IMR-90 (cell line): ENCODE measurements around the gene BCL11A. TPM values are rescaled to one million over a fixed set of nuclear protein-coding genes. Genes with fewer than 3 reads are reported as not detected.

Experiments used
- ATAC-seq: fragments of 200-7000 bp; cut with Tn5 transposase; 2 replicates; pipeline ENCODE4 v1.9.1; 2020; ENCODE audit warnings: low read depth, mild to moderate bottlenecking, moderate library complexity
- BruUV-seq: library from RNA; stranded (reverse); fragments of 400-500 nt; replicated peaks from 2 replicates; lab custom pipeline; 2021; lab: Mats Ljungman, UMichigan
- CTCF ChIA-PET: fragments of 300-600 bp; formaldehyde crosslinking; extraction: SDS; loops from one replicate; lab custom pipeline; 2021; ENCODE audit warnings: antibody characterized with exemption; lab: Yijun Ruan, JAX
- POLR2A ChIA-PET: fragments of 300-600 bp; sonication (Branson Sonifier 250); formaldehyde crosslinking; loops from one replicate; lab custom pipeline; 2022; ENCODE audit warnings: antibody characterized with exemption; ENCODE audit not compliant: unreplicated experiment; lab: Charles Lee
- DNase-seq: peaks from one replicate; pipeline ENCODE4 v3.0.0; 2013
- H2AFZ ChIP-seq: replicated peaks from 2 replicates; pipeline ENCODE3; 2013; ENCODE audit warnings: low read length, mild to moderate bottlenecking; ENCODE audit not compliant: poor library complexity
- H2AK5ac ChIP-seq: 2 replicates; pipeline ENCODE4 v1.6.1; 2013; ENCODE audit warnings: low read depth, low read length, inconsistent platforms
- H2AK9ac ChIP-seq: replicated peaks from 2 replicates; pipeline ENCODE3; 2013; ENCODE audit warnings: mild to moderate bottlenecking, low read depth, low read length, moderate library complexity; ENCODE audit not compliant: poor library complexity
- H2BK120ac ChIP-seq: 2 replicates; pipeline ENCODE4 v1.6.1; 2013; ENCODE audit warnings: low read depth, low read length, inconsistent platforms
- H2BK15ac ChIP-seq: 3 replicates; pipeline ENCODE4 v1.6.1; 2013; ENCODE audit warnings: low read depth, low read length, inconsistent platforms
- H2BK20ac ChIP-seq: 2 replicates; pipeline ENCODE4 v1.6.1; 2013; ENCODE audit warnings: low read depth, mild to moderate bottlenecking, inconsistent platforms, low read length, moderate library complexity
- H2BK5ac ChIP-seq: 2 replicates; pipeline ENCODE4 v1.6.1; 2013; ENCODE audit warnings: mild to moderate bottlenecking, low read depth, low read length, inconsistent platforms; ENCODE audit not compliant: poor library complexity, severe bottlenecking
- H3K14ac ChIP-seq: replicated peaks from 2 replicates; pipeline ENCODE4 v1.6.1; 2013; ENCODE audit warnings: low read depth, low read length, inconsistent platforms
- H3K18ac ChIP-seq: 2 replicates; pipeline ENCODE4 v1.6.1; 2013; ENCODE audit warnings: low read depth, low read length, control low read depth
- H3K23ac ChIP-seq: 2 replicates; pipeline ENCODE4 v1.6.1; 2013; ENCODE audit warnings: low read depth, low read length, inconsistent platforms
- H3K27ac ChIP-seq: 2 replicates; pipeline ENCODE4 v1.5.1; 2013; ENCODE audit warnings: mild to moderate bottlenecking, control low read depth, low read length; ENCODE audit not compliant: insufficient read depth
- H3K27me3 ChIP-seq: 2 replicates; pipeline ENCODE4 v1.6.1; 2013; ENCODE audit warnings: low read length; ENCODE audit not compliant: control insufficient read depth, insufficient read depth
- H3K36me3 ChIP-seq: 2 replicates; pipeline ENCODE4 v1.6.1; 2013; ENCODE audit warnings: low read length, mixed read lengths; ENCODE audit not compliant: control insufficient read depth, insufficient read depth
- H3K4ac ChIP-seq: 2 replicates; pipeline ENCODE4 v1.6.1; 2013; ENCODE audit warnings: low read depth, low read length, inconsistent platforms
- H3K4me1 ChIP-seq: 2 replicates; pipeline ENCODE4 v1.6.1; 2013; ENCODE audit warnings: low read length, mixed read lengths; ENCODE audit not compliant: control insufficient read depth, insufficient read depth
- H3K4me2 ChIP-seq: 2 replicates; pipeline ENCODE4 v1.6.1; 2013; ENCODE audit warnings: low read depth, mild to moderate bottlenecking, control low read depth, low read length, moderate library complexity
- H3K4me3 ChIP-seq: 2 replicates; pipeline ENCODE4 v1.5.1; 2013; ENCODE audit warnings: low read depth, mild to moderate bottlenecking, control low read depth, low read length, moderate library complexity; ENCODE audit not compliant: insufficient read depth
- H3K56ac ChIP-seq: 2 replicates; pipeline ENCODE4 v1.6.1; 2013; ENCODE audit warnings: low read length, inconsistent platforms; ENCODE audit not compliant: insufficient read depth; ENCODE audit errors: extremely low read depth
- H3K79me1 ChIP-seq, 2 experiments: 2 replicates each; pipeline ENCODE4 v1.6.1; 2013; ENCODE audit warnings: low read length in 2 of 2, inconsistent platforms in 1 of 2, low read depth in 1 of 2
- H3K9ac ChIP-seq: 2 replicates; pipeline ENCODE4 v1.6.1; 2013; ENCODE audit warnings: low read depth, low read length, control low read depth
- H3K9me1 ChIP-seq: 2 replicates; pipeline ENCODE4 v1.6.1; 2013; ENCODE audit warnings: low read length, inconsistent platforms; ENCODE audit not compliant: insufficient read depth
- H3K9me3 ChIP-seq: 2 replicates; pipeline ENCODE4 v1.6.1; 2013; ENCODE audit warnings: low read length; ENCODE audit not compliant: control insufficient read depth, insufficient read depth
- H4K20me1 ChIP-seq: 2 replicates; pipeline ENCODE4 v1.6.1; 2013; ENCODE audit warnings: low read length, inconsistent platforms; ENCODE audit not compliant: insufficient read depth
- H4K5ac ChIP-seq: 2 replicates; pipeline ENCODE4 v1.6.1; 2013; ENCODE audit warnings: mild to moderate bottlenecking, low read depth, low read length, control low read depth
- H4K8ac ChIP-seq, 2 experiments: 2 replicates each; pipeline ENCODE4 v1.6.1; 2013; ENCODE audit warnings: low read depth in 2 of 2, low read length in 2 of 2, control low read depth in 1 of 2, inconsistent platforms in 1 of 2
- H4K91ac ChIP-seq: 2 replicates; pipeline ENCODE4 v1.6.1; 2013; ENCODE audit warnings: low read depth, low read length, inconsistent platforms; ENCODE audit not compliant: insufficient read depth
- BHLHE40 ChIP-seq: fragments of 150-350 bp; IDR thresholded peaks from 2 replicates; pipeline ENCODE4 v1.6.1; 2016; ENCODE audit warnings: mild to moderate bottlenecking, low read depth, low read length
- CEBPB ChIP-seq: IDR thresholded peaks from 2 replicates; pipeline ENCODE4 v1.6.1; 2012; ENCODE audit warnings: low read depth, low read length, improper control_type of control experiment
- FOS ChIP-seq: fragments of 150-350 bp; IDR thresholded peaks from 2 replicates; pipeline ENCODE4 v1.6.1; 2016; ENCODE audit warnings: low read depth, low read length
- MAFK ChIP-seq: IDR thresholded peaks from 2 replicates; pipeline ENCODE4 v1.6.1; 2012; ENCODE audit warnings: low read depth, low read length, improper control_type of control experiment
- MAZ ChIP-seq: IDR thresholded peaks from 2 replicates; pipeline ENCODE4 v1.6.1; 2012; ENCODE audit warnings: low read depth, mild to moderate bottlenecking, low read length, improper control_type of control experiment, moderate library complexity, borderline replicate concordance
- MXI1 ChIP-seq: IDR thresholded peaks from 2 replicates; pipeline ENCODE4 v1.6.1; 2012; ENCODE audit warnings: low read depth, mild to moderate bottlenecking, low read length, moderate library complexity, borderline replicate concordance
- NFE2L2 ChIP-seq: fragments of 150-350 bp; IDR thresholded peaks from 2 replicates; pipeline ENCODE4 v1.6.1; 2016; ENCODE audit warnings: low read depth, mild to moderate bottlenecking, low read length
- POLR2A ChIP-seq: IDR thresholded peaks from 2 replicates; pipeline ENCODE4 v1.6.1; 2012; ENCODE audit warnings: mild to moderate bottlenecking, low read depth, low read length
- RAD21 ChIP-seq: IDR thresholded peaks from 2 replicates; pipeline ENCODE4 v1.6.1; 2012; ENCODE audit warnings: low read length, improper control_type of control experiment
- RCOR1 ChIP-seq: IDR thresholded peaks from 2 replicates; pipeline ENCODE4 v1.6.1; 2012; ENCODE audit warnings: mild to moderate bottlenecking, low read length, improper control_type of control experiment; ENCODE audit not compliant: insufficient replicate concordance
- RFX5 ChIP-seq: IDR thresholded peaks from 2 replicates; pipeline ENCODE4 v1.8.0; 2012; ENCODE audit warnings: low read depth, mild to moderate bottlenecking, low read length, moderate library complexity
- SMC3 ChIP-seq: fragments of 150-350 bp; IDR thresholded peaks from 2 replicates; pipeline ENCODE4 v1.6.1; 2016; ENCODE audit warnings: low read depth, mild to moderate bottlenecking, antibody characterized with exemption, low read length, moderate library complexity
- WGBS, 2 experiments: methylation state at CpG; one replicate each; pipeline versions ENCODE4 v1.1.5 to v1.1.7; 2013; ENCODE audit warnings: missing lambda C conversion rate in 2 of 2; ENCODE audit not compliant: insufficient read length in 1 of 2; ENCODE audit errors: extremely low coverage in 2 of 2; 5-methylcytosine and 5-hydroxymethylcytosine counted together
- dilution Hi-C: fragments of 300-500 bp; cut with HindIII; formaldehyde crosslinking; loops from one replicate; pipeline ENCODE4 v1.14.3; 2018; ENCODE audit warnings: low sequenced_read_pairs; ENCODE audit not compliant: unreplicated experiment
- in situ Hi-C: fragments of 300-500 bp; cut with MboI; formaldehyde crosslinking; loops from 3 replicates; pipeline ENCODE4 v1.14.3; 2019; ENCODE audit warnings: low sequenced_read_pairs, inconsistent platforms, mixed read lengths
- intact Hi-C: fragments of 100-400 bp; cut with micrococcal nuclease; formaldehyde crosslinking; loops from 2 replicates; pipeline ENCODE4 v1.10.0; 2022
- polyA plus RNA-seq, 3 experiments: library from polyadenylated mRNA; depleted of rRNA; stranded (reverse); fragments of >200 nt; gene quantifications; 2 replicates each; pipeline ENCODE4 v1.2.3, GENCODE V29; 2012; ENCODE audit warnings: low replicate concordance in 1 of 3
- total RNA-seq: library from RNA; depleted of rRNA; stranded (reverse); fragments of >200 nt; gene quantifications from 2 replicates; pipeline ENCODE4 v1.2.3, GENCODE V29; 2012
- TF ChIP-seq, protein P1 (sequence below): fragments of 150-350 bp; IDR thresholded peaks from 2 replicates; pipeline ENCODE4 v1.6.1; 2017; ENCODE audit warnings: mild to moderate bottlenecking, antibody characterized with exemption, low read length, low read depth
- TF ChIP-seq, protein P2 (sequence below): conservative IDR thresholded peaks from 2 replicates; pipeline ENCODE4 v1.5.1; 2012; ENCODE audit warnings: mild to moderate bottlenecking, low read depth, low read length, improper control_type of control experiment
- TF ChIP-seq, protein P3 (sequence below): fragments of 150-350 bp; IDR thresholded peaks from 2 replicates; pipeline ENCODE4 v1.6.1; 2016; ENCODE audit warnings: low read depth, mild to moderate bottlenecking, low read length, moderate library complexity, borderline replicate concordance

Gene BCL11A
- total and polyA plus RNA-seq, 2 of the 4 experiments (the other 2 are of a cell fraction), result 1.0 to 1.1 TPM

DNA sequence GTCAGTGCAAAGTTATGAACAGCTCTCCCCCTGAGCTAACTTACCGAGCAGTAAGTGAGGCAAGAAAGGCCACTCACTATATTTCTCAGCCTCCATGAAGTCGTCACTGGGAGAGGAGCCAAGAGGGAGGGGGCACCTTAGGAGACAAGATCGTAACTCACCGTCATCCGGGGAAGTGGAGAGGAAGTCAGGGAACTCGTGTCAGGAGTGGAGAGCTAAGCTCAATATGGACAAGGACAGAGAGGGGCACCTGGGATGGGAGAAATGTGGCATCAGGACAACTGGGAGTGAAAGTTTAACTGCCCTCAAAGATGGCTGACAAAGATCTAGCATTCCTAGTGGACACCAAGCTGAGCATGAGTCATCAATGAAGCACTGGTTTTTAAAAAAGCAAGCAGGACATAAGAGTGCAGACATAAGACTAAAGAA lies 37.1 kb downstream of the BCL11A start:
- peak overlapping the region; percentile 99 for H2BK20ac ChIP-seq
- peak overlapping the region; percentile 59 for H3K9ac ChIP-seq
- peaks cover 8% of the 10 kb centered on the region for H3K9me1 ChIP-seq
- peaks cover 13% of the 10 kb centered on the region for H3K4me1 ChIP-seq
- peak overlapping the region; percentile 99 for H4K5ac ChIP-seq
- H4K20me1 ChIP-seq, result no peaks in the 10 kb centered on the region
- in situ Hi-C loops, result no loop called here
- ATAC-seq, result peak; percentile 82
- H3K18ac ChIP-seq, result peak overlapping the region; percentile 99
- peak overlapping the region; percentile 99 for H3K23ac ChIP-seq
- H3K27ac ChIP-seq, result peak overlapping the region; percentile 98
- no peaks in the 10 kb centered on the region for H3K79me1 ChIP-seq
- DNase-seq, result peak; percentile 90
- peak overlapping the region; percentile 99 for H2BK15ac ChIP-seq
- peak overlapping the region; percentile 97 for H2AK5ac ChIP-seq
- dilution Hi-C loops, result no loop called here
- CTCF ChIA-PET, result interaction anchor here (0.6 to 1.6 kb wide), 3 partner anchors 10 to 160 kb away, joined by 3 to 6 read pairs (median 3); no protein-coding TSS in a partner anchor
- peak overlapping the region; percentile 100 for H4K91ac ChIP-seq
- H3K4me3 ChIP-seq, result peak overlapping the region; percentile 34; the same call in 1 of the 2 replicates
- no peaks in the 10 kb centered on the region for H3K27me3 ChIP-seq
- no CpG with 5 or more reads among the region's 6 CpGs for WGBS, 2 experiments
- no peaks in the 10 kb centered on the region for H3K9me3 ChIP-seq
- H3K56ac ChIP-seq, result peak overlapping the region; percentile 91
- H3K4ac ChIP-seq, result peak overlapping the region; percentile 99
- peak overlapping the region; percentile 84 to 97 for H4K8ac ChIP-seq
- peak overlapping the region; percentile 98 for H3K14ac ChIP-seq
- peak overlapping the region; percentile 97 for H2AFZ ChIP-seq
- peak overlapping the region; percentile 100 for H2BK120ac ChIP-seq
- no TSS peak for BruUV-seq
- intact Hi-C loops, result loop anchor here (1.0 to 2.0 kb wide), 2 partner anchors 17 to 32 kb away; no protein-coding TSS in a partner anchor
- peak overlapping the region; percentile 99 for H2BK5ac ChIP-seq
- peak overlapping the region; percentile 93 for H2AK9ac ChIP-seq
- no peaks in the 10 kb centered on the region for H3K36me3 ChIP-seq
- POLR2A ChIA-PET, result interaction anchor here (0.6 kb wide), 1 partner anchor 33 kb away, joined by 3 read pairs; no protein-coding TSS in a partner anchor
- H3K4me2 ChIP-seq, result peak overlapping the region; percentile 58
- TF ChIP-seq, protein P1, sequence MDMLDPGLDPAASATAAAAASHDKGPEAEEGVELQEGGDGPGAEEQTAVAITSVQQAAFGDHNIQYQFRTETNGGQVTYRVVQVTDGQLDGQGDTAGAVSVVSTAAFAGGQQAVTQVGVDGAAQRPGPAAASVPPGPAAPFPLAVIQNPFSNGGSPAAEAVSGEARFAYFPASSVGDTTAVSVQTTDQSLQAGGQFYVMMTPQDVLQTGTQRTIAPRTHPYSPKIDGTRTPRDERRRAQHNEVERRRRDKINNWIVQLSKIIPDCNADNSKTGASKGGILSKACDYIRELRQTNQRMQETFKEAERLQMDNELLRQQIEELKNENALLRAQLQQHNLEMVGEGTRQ, result no peak
- TF ChIP-seq POLR2A (0 out of 2 replicates have a peak, but pooled peaks have one; percentile 37), MAFK (no peak), CEBPB (peak; percentile 54), RCOR1 (no peak), SMC3 (no peak), FOS (peak; percentile 94), RFX5 (no peak), RAD21 (no peak), MAZ (0 out of 2 replicates have a peak, but pooled peaks have one; percentile 65), MXI1 (no peak), NFE2L2 (no peak), BHLHE40 (0 out of 2 replicates have a peak, but pooled peaks have one; percentile 55)
- TF ChIP-seq, protein P2, sequence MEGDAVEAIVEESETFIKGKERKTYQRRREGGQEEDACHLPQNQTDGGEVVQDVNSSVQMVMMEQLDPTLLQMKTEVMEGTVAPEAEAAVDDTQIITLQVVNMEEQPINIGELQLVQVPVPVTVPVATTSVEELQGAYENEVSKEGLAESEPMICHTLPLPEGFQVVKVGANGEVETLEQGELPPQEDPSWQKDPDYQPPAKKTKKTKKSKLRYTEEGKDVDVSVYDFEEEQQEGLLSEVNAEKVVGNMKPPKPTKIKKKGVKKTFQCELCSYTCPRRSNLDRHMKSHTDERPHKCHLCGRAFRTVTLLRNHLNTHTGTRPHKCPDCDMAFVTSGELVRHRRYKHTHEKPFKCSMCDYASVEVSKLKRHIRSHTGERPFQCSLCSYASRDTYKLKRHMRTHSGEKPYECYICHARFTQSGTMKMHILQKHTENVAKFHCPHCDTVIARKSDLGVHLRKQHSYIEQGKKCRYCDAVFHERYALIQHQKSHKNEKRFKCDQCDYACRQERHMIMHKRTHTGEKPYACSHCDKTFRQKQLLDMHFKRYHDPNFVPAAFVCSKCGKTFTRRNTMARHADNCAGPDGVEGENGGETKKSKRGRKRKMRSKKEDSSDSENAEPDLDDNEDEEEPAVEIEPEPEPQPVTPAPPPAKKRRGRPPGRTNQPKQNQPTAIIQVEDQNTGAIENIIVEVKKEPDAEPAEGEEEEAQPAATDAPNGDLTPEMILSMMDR, result no peak
- TF ChIP-seq, protein P3, sequence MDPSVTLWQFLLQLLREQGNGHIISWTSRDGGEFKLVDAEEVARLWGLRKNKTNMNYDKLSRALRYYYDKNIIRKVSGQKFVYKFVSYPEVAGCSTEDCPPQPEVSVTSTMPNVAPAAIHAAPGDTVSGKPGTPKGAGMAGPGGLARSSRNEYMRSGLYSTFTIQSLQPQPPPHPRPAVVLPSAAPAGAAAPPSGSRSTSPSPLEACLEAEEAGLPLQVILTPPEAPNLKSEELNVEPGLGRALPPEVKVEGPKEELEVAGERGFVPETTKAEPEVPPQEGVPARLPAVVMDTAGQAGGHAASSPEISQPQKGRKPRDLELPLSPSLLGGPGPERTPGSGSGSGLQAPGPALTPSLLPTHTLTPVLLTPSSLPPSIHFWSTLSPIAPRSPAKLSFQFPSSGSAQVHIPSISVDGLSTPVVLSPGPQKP, result no peak
